Head of caudate nucleus (tissue), 42 donors: ENCODE measurements around the gene TBP.

Experiments
- DNase-seq, 42 donors: peaks; one replicate each; pipeline versions ENCODE4 v3.0.0 to v3.0.0-alpha.2; 2020 to 2021; ENCODE audit warnings: mixed read lengths in 7 of 42
- intact Hi-C: fragments of 100-400 bp; cut with DNase I; formaldehyde crosslinking; loops from one replicate; pipeline ENCODE4 v1.15.0; 2022

TBP gene

DNA sequence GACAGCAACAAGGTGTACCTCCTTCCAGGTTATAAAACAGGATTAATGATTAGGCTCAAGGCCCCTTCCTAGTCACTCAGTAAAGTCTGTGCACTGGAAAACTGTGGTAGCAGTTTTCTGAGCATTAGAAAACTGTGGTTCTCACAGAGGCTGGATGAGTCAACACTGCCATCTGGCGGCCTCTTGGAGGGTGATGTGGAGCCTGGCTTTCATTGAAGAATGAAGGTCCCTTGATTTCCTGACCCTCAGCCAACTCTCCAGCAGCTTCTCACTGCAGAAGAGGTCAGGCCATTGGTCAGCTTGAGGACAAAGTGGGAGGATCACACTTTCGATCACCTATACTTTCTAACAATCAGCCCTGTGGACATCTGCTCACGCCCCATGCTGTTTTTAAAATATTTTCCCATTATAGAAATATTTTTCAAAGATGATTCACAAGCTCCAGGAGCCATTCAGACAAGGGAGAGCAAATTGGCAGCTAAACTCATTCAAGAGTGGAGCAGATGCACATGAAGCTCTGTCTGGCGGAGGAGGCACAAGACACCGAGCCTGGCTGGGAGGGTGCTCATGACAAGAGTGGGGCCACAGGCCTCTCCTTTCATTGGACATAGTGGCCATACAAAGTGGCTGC lies 24.2 kb upstream of the TBP start:
- DNase-seq: peak; percentile 62 to 93 (median 86)
- intact Hi-C loops: loop anchor here (5.0 to 10.0 kb wide), 2 partner anchors 225 to 743 kb away; partner anchors contain the start of gene FAM120B

DNA sequence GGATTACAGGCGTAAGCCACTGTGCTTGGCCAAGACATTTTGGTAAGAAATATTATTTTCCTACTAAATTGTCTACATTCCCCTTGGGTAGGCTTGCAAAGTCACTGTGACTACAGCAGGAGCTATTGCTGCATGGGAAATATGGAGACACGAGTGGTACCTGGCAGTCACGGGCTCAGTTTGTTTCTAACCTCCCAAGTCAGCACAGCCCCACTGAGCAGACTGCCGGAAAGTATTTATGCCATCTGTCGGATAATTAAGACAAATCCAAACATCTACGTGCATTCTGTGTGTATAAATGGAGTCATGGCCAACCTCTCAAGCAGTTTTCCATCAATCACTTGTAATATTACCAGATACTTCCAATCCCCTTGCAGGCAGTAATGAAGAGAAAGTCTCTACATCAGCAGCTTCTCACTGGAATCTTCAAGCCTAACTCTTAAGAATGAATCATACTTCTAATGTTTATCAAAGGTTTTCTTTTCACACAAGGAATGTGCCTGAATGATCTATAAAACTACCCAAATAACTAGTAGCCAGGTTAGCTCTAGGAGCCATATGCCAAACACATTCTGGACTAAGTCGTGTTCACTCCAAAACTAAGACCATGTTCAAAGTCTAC lies 21.2 kb upstream of the TBP start:
- intact Hi-C loops: loop anchor here (5.0 kb wide), 1 partner anchor 746 kb away; no protein-coding TSS in a partner anchor
- no peak for DNase-seq

DNA sequence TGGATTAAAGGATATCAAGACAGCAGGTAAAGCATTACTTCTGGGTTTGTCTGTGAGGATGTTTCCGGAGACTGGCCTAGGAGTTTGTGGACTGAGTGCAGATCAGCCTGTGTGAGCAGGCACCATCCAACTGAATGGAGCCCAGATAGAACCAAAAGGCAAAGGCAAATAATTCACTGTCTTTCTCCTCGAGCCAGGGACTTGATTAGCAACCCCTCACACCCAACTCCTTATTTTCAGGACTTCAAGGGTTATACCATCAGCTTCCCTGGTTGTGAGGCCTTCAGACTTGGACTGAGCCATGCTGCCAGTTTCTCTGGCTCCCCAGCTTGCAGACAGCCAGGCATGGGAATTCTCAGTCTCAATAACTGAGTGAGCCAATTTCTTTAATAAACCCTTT lies 20.4 kb upstream of the TBP start:
- DNase-seq: no peak
- intact Hi-C loops: loop anchor here (5.0 kb wide), 1 partner anchor 746 kb away; no protein-coding TSS in a partner anchor

- intact Hi-C loops: no loop called here
- DNase-seq: no peak
These were observed 19.2 kb upstream of the TBP start for GRCh38 chr6:170535004-170535403.

- intact Hi-C loops: no loop called here
- DNase-seq: no peak
These were observed 17.5 kb upstream of the TBP start for GRCh38 chr6:170536671-170537070.

GRCh38 chr6:170537329-170537728 lies 16.8 kb upstream of the TBP start:
- no peak for DNase-seq
- intact Hi-C loops: no loop called here

GRCh38 chr6:170542031-170542719 lies 12.0 kb upstream of the TBP start:
- intact Hi-C loops: no loop called here
- peak in 31 of 42 donors; percentile 11 to 81 (median 55) for DNase-seq

DNA sequence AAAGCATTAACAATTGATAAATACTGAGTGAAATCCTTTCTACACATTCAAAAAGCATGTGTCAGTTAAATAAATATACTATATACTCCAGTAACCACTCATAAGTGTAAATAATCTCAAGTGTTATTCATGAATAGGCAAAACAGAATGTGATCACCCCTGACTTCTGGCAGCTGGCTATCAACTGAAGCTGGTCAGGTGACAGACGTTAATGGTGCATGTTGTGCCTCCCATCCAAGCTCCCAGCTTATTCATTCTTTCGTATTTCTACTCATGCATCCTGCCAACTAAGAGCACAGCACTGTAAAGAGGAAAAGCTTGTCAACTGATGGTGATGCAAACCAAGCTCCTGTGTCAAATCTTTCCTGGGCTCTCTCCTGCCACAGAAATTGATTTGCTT lies 8.8 kb upstream of the TBP start:
- DNase-seq: no peak
- intact Hi-C loops: no loop called here

GRCh38 chr6:170552765-170553533 lies 1.2 kb upstream of the TBP start, which contains the start of gene PSMB1:
TSS of gene PSMB1 (minus strand) at chr6:170553307. CDS start at chr6:170553242, 65 bp downstream.
- DNase-seq: peak; percentile 96 to 99 (median 98)
- intact Hi-C loops: loop anchor here (1.0 kb wide), 1 partner anchor 802 kb away; the partner anchor contains the start of genes DYNLT2 and ERMARD

- intact Hi-C loops: loop anchor here (1.0 kb wide), 1 partner anchor 802 kb away; the partner anchor contains the start of genes DYNLT2 and ERMARD
- peak in 12 of 42 donors; percentile 11 to 56 (median 30) for DNase-seq
These were observed 596 bp upstream of the TBP start for GRCh38 chr6:170553534-170554012.

DNA sequence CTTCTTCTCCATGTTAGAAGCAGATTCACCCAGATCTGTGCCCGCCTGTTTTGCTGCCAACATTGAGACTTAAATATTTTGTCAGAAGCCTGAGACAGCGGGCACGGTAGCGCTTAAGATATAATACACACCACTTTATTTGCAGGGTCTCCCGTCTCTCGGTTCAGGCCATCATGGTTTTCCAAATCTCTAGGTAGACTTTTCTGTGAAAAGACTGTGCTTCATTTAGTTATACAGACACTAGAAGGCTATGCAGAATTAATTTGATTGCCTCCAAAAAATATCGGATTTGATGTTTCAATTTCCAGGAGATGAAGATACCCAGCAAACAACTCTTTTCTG lies 598 bp downstream of the TBP start:
- peak in 1 of 42 donors; percentile 11 for DNase-seq
- intact Hi-C loops: no loop called here

GRCh38 chr6:170555305-170555704 lies 1.1 kb downstream of the TBP start:
- DNase-seq: no peak
- intact Hi-C loops: no loop called here

GRCh38 chr6:170561555-170561954 lies 7.4 kb downstream of the TBP start:
- no peak for DNase-seq
- intact Hi-C loops: no loop called here

- intact Hi-C loops: no loop called here
These were observed 10.9 kb downstream of the TBP start for GRCh38 chr6:170564936-170565530.

DNA sequence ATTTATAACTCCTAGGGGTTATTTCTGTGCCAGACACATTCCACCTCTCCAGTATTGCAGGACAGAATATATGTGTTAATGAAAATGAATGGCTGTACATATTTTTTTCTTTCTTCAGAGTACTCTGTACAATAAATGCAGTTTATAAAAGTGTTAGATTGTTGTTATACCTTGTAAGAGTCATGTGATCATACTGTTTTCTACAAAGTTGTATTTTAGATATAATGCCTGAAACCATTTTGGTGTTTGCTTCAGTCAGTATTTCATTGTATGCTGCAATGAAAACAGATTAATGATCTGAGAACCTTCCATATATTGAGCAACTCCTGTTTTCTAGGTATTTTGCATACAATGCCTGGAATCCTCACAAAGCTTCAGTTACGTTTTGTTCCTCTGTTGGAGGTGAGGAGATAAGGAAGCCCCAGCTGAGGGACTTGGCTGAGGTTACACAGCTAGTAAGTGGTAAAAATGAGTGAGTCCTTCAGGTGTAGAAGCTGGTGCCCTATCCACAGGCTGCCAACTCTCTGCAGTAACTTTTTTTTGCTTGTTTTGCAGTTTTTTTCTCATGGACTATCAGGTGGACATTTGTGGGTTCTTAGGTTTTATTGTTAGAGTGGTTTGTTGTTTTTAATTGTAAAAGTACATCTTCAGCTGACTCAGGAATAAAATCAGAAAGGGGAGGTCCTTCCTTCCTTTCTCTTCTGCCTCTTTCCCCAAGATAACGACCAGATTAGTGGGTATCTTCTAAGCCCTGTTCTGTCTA lies 18.7 kb downstream of the TBP start:
- DNase-seq: no peak
- intact Hi-C loops: no loop called here

More at GRCh38 chr6:170564936-170565530, 10.9 kb downstream of the TBP start:
- DNase-seq: no peak

DNA sequence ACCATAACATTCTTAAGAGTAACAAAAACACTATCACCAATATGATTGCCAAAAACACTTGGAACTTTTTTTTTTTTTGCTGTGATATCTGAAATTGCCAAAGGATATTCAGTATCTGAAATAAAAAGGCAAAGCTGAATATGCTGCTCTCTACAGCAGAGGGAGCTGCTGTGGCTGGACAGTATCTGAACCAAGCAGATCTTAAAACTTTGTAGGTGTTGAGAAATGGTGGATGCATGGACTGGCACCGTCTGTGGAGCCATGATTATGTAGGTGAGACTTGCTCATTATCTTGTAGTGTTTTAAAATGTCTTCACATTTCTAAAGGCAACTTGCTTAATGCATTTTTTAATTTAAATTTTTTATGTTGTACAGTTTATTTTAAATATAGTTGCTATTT lies 21.1 kb downstream of the TBP start:
- DNase-seq: no peak
- intact Hi-C loops: no loop called here

DNA sequence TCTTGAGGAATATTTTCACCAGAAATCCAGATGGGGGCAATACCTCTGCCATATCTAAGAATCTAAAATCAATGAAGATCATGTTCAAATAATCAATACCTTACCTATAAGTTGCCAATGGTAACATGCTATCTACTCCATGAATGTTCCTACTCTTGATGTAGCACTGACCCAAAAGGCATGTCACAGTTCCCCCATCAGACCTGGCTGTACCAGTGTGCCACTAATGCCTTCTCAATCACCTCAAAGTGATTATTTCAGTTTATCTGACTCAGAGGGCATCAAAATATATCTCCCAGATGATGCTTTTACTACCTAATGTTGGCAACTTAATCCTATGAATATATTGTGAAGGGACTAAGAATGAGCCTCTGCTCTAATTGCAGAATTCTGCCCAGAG lies 24.7 kb downstream of the TBP start:
- no peak for DNase-seq
- intact Hi-C loops: no loop called here

GRCh38 chr6:170583756-170584180 lies 29.6 kb downstream of the TBP start:
- DNase-seq: peak in 1 of 42 donors; percentile 2
- intact Hi-C loops: no loop called here
